GM12878 (cell line): Measurements from ENCODE around the gene ATXN1L. TPM values are rescaled to one million over a fixed set of nuclear protein-coding genes. Genes with fewer than 3 reads are reported as not detected.

Experiments used
- BHLHE40 ChIP-seq, 2 experiments: fragments of 450-650 bp in 1 of 2; IDR thresholded peaks; 2 replicates each; pipeline ENCODE4 v1.6.1; 2011 to 2017; ENCODE audit warnings: low read depth in 2 of 2, borderline replicate concordance in 1 of 2, improper control_type of control experiment in 1 of 2, low read length in 1 of 2, mild to moderate bottlenecking in 1 of 2
- CHD2 ChIP-seq: IDR thresholded peaks from 2 replicates; pipeline ENCODE4 v1.6.1; 2011; ENCODE audit warnings: low read depth, low read length, improper control_type of control experiment, borderline replicate concordance
- CREB1 ChIP-seq: IDR thresholded peaks from 2 replicates; pipeline ENCODE4 v1.6.1; 2012; ENCODE audit warnings: low read depth, mild to moderate bottlenecking, inconsistent platforms
- CREM ChIP-seq: IDR thresholded peaks from 2 replicates; pipeline ENCODE4 v1.6.1; 2014; ENCODE audit warnings: antibody characterized with exemption, low read depth
- EED ChIP-seq: sonication (generic); IDR thresholded peaks from 2 replicates; pipeline ENCODE4 v1.6.1; 2016; ENCODE audit warnings: antibody characterized with exemption, low read depth
- HDAC2 ChIP-seq: fragments of 200-600 bp; sonication (generic); IDR thresholded peaks from 2 replicates; pipeline ENCODE4 v1.6.1; 2017
- MYC ChIP-seq: IDR thresholded peaks from 2 replicates; pipeline ENCODE4 v1.6.1; 2011; ENCODE audit warnings: mild to moderate bottlenecking, low read length, moderate library complexity, inconsistent platforms; ENCODE audit not compliant: insufficient read depth, insufficient replicate concordance, insufficient read length, severe bottlenecking
- PAX5 ChIP-seq: IDR thresholded peaks from 2 replicates; pipeline ENCODE4 v1.6.1; 2011; ENCODE audit warnings: low read depth, low read length, borderline replicate concordance
- RBBP5 ChIP-seq: fragments of 200-600 bp; sonication (generic); conservative IDR thresholded peaks from 2 replicates; pipeline ENCODE4 v1.6.1; 2016
- RFX5 ChIP-seq: IDR thresholded peaks from 2 replicates; pipeline ENCODE4 v1.6.1; 2011; ENCODE audit warnings: low read depth, low read length, improper control_type of control experiment
- SMAD1 ChIP-seq: fragments of 450-650 bp; IDR thresholded peaks from 2 replicates; pipeline ENCODE4 v1.6.1; 2018; ENCODE audit warnings: mild to moderate bottlenecking, low read depth; ENCODE audit not compliant: partially characterized antibody
- SMC3 ChIP-seq: IDR thresholded peaks from 2 replicates; pipeline ENCODE4 v1.6.1; 2011; ENCODE audit warnings: low read length, improper control_type of control experiment, borderline replicate concordance
- TAF1 ChIP-seq: IDR thresholded peaks from 2 replicates; pipeline ENCODE4 v1.6.1; 2011; ENCODE audit warnings: mild to moderate bottlenecking, low read depth, low read length, borderline replicate concordance
- YBX1 ChIP-seq: fragments of 450-650 bp; IDR thresholded peaks from 2 replicates; pipeline ENCODE4 v1.6.1; 2016; ENCODE audit warnings: antibody characterized with exemption
- ZNF207 ChIP-seq: fragments of 450-650 bp; IDR thresholded peaks from 2 replicates; pipeline ENCODE4 v1.6.1; 2014; ENCODE audit warnings: antibody characterized with exemption, mild to moderate bottlenecking, borderline replicate concordance
- ZZZ3 ChIP-seq: IDR thresholded peaks from 2 replicates; pipeline ENCODE4 v1.6.1; 2011; ENCODE audit warnings: low read depth; ENCODE audit not compliant: control insufficient read depth, insufficient read length
- polyA plus RNA-seq, 11 experiments: library from polyadenylated mRNA; depleted of rRNA in 4 of 11; unstranded in 6 of 11; stranded (reverse) in 5 of 11; fragments of >200 nt; fragmentation: Nextera tagmentation in 4 of 11; fragmentation: Illumina TruSeq in 1 of 11; extraction: Ambion mirVana in 4 of 11; extraction: Trizol in 1 of 11; gene quantifications; 1 replicate in 1 of 11; 2 replicates in 10 of 11; pipeline versions ENCODE4 v1.2.1 to v1.2.3, GENCODE V29; 2011 to 2016; ENCODE audit warnings: inconsistent platforms in 2 of 11, missing spikeins in 2 of 11, low read depth in 1 of 11
- total RNA-seq, 4 experiments: library from RNA; depleted of rRNA in 3 of 4; stranded (reverse); fragments of >200 nt in 3 of 4; fragmentation: Illumina TruSeq in 1 of 4; extraction: Trizol in 1 of 4; gene quantifications; 2 replicates each; pipeline versions ENCODE4 v1.2.1 to v1.2.3, GENCODE V29; 2013 to 2021
- TF ChIP-seq, protein P1 (sequence below): IDR thresholded peaks from 2 replicates; pipeline ENCODE4 v1.6.1; 2012; ENCODE audit warnings: low read depth, low read length, improper control_type of control experiment
- TF ChIP-seq, protein P2 (sequence below), 3 experiments: IDR thresholded peaks in 2 of 3; conservative IDR thresholded peaks in 1 of 3; 2 replicates each; pipeline ENCODE4 v1.5.1; 2011; ENCODE audit warnings: low read depth in 3 of 3, low read length in 3 of 3, mild to moderate bottlenecking in 3 of 3, control low read depth in 2 of 3, moderate library complexity in 2 of 3, inconsistent platforms in 1 of 3, mixed read lengths in 1 of 3; ENCODE audit not compliant: control insufficient read depth in 2 of 3, insufficient read depth in 1 of 3; ENCODE audit errors: extremely low read depth in 1 of 3
- TF ChIP-seq, protein P3 (sequence below): fragments of 450-650 bp; conservative IDR thresholded peaks from 2 replicates; pipeline ENCODE4 v1.6.1; 2017; ENCODE audit warnings: mild to moderate bottlenecking, moderate library complexity
- TF ChIP-seq, protein P4 (sequence below): fragments of 450-650 bp; IDR thresholded peaks from 2 replicates; pipeline ENCODE4 v1.6.1; 2017; ENCODE audit warnings: mild to moderate bottlenecking, moderate library complexity

The ATXN1L gene
- total and polyA plus RNA-seq, 10 of the 15 experiments (the other 5 are each of a cell fraction or from before 2014, with no cell fraction given) = 1.8 to 14.6 (median 9.2) TPM

DNA sequence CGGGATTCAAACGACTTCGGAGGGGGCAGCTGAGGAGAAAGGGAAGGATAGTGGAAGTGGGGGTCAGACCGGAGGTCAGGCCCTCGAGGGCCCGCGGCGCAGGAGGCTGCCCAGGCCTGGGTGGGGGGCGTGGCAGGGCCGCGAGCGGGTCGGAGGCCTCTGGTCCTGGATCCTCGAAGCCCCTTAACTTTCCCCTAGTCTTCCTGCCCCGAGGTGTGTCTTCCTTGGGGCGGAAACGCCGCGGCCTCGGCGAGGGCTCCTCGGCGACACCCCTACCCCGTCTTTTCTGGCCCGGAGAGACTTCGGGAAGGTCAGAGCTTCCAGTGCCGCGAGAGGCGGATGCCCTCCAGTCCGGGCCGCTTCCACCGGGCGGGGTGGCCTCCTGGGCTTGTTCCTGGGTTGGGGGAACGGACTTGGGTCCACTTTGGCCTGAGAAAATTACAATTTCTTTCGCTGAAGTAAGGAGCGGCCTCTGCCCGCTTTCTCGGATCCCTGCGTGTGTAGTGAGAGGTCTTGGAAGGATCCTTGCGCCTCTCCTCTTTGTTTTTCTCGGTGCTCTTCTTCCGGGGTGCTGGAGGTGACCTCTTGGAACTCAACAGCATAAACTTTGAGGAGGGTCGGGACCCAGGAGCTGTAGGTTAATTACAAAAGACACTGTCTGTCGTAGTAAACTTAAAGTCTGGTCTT is 50.0 kb downstream of the ATXN1L start (continued):
- no peak for TF ChIP-seq CREB1
- TF ChIP-seq HDAC2 = no peak
- TF ChIP-seq CREM = no peak
- TF ChIP-seq TAF1 = 0 out of 2 replicates have a peak, but pooled peaks have one; percentile 19
- TF ChIP-seq CHD2 = 0 out of 2 replicates have a peak, but pooled peaks have one; percentile 15
- peak; percentile 3 for TF ChIP-seq SMAD1
- TF ChIP-seq PAX5 = no peak
- no peak for TF ChIP-seq ZNF207
- no peak for TF ChIP-seq SMC3
- TF ChIP-seq, protein P1, sequence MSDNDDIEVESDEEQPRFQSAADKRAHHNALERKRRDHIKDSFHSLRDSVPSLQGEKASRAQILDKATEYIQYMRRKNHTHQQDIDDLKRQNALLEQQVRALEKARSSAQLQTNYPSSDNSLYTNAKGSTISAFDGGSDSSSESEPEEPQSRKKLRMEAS = no peak
- no peak for TF ChIP-seq EED
- TF ChIP-seq, protein P2, sequence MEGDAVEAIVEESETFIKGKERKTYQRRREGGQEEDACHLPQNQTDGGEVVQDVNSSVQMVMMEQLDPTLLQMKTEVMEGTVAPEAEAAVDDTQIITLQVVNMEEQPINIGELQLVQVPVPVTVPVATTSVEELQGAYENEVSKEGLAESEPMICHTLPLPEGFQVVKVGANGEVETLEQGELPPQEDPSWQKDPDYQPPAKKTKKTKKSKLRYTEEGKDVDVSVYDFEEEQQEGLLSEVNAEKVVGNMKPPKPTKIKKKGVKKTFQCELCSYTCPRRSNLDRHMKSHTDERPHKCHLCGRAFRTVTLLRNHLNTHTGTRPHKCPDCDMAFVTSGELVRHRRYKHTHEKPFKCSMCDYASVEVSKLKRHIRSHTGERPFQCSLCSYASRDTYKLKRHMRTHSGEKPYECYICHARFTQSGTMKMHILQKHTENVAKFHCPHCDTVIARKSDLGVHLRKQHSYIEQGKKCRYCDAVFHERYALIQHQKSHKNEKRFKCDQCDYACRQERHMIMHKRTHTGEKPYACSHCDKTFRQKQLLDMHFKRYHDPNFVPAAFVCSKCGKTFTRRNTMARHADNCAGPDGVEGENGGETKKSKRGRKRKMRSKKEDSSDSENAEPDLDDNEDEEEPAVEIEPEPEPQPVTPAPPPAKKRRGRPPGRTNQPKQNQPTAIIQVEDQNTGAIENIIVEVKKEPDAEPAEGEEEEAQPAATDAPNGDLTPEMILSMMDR (IDR thresholded peaks at IDR 0.05 in 2 of 3, conservative IDR thresholded peaks at IDR 0.05 in 1 of 3; ENCODE audit: control insufficient read depth in 2 of 3, extremely low read depth in 1 of 3, insufficient read depth in 1 of 3, low read depth in 3 of 3, low read length in 3 of 3) = no peak
- no peak for TF ChIP-seq BHLHE40 (IDR thresholded peaks at IDR 0.05; ENCODE audit: borderline replicate concordance in 1 of 2, low read depth in 2 of 2, low read length in 1 of 2)
- TF ChIP-seq, protein P3, sequence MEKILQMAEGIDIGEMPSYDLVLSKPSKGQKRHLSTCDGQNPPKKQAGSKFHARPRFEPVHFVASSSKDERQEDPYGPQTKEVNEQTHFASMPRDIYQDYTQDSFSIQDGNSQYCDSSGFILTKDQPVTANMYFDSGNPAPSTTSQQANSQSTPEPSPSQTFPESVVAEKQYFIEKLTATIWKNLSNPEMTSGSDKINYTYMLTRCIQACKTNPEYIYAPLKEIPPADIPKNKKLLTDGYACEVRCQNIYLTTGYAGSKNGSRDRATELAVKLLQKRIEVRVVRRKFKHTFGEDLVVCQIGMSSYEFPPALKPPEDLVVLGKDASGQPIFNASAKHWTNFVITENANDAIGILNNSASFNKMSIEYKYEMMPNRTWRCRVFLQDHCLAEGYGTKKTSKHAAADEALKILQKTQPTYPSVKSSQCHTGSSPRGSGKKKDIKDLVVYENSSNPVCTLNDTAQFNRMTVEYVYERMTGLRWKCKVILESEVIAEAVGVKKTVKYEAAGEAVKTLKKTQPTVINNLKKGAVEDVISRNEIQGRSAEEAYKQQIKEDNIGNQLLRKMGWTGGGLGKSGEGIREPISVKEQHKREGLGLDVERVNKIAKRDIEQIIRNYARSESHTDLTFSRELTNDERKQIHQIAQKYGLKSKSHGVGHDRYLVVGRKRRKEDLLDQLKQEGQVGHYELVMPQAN = 0 out of 2 replicates have a peak, but pooled peaks have one; percentile 28
- no peak for TF ChIP-seq MYC
- no peak for TF ChIP-seq RFX5
- no peak for TF ChIP-seq ZZZ3
- no peak for TF ChIP-seq RBBP5
- TF ChIP-seq, protein P4, sequence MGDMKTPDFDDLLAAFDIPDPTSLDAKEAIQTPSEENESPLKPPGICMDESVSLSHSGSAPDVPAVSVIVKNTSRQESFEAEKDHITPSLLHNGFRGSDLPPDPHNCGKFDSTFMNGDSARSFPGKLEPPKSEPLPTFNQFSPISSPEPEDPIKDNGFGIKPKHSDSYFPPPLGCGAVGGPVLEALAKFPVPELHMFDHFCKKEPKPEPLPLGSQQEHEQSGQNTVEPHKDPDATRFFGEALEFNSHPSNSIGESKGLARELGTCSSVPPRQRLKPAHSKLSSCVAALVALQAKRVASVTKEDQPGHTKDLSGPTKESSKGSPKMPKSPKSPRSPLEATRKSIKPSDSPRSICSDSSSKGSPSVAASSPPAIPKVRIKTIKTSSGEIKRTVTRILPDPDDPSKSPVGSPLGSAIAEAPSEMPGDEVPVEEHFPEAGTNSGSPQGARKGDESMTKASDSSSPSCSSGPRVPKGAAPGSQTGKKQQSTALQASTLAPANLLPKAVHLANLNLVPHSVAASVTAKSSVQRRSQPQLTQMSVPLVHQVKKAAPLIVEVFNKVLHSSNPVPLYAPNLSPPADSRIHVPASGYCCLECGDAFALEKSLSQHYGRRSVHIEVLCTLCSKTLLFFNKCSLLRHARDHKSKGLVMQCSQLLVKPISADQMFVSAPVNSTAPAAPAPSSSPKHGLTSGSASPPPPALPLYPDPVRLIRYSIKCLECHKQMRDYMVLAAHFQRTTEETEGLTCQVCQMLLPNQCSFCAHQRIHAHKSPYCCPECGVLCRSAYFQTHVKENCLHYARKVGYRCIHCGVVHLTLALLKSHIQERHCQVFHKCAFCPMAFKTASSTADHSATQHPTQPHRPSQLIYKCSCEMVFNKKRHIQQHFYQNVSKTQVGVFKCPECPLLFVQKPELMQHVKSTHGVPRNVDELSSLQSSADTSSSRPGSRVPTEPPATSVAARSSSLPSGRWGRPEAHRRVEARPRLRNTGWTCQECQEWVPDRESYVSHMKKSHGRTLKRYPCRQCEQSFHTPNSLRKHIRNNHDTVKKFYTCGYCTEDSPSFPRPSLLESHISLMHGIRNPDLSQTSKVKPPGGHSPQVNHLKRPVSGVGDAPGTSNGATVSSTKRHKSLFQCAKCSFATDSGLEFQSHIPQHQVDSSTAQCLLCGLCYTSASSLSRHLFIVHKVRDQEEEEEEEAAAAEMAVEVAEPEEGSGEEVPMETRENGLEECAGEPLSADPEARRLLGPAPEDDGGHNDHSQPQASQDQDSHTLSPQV = no peak
- no peak for TF ChIP-seq YBX1
